Hepatocyte (in vitro differentiated cells): ENCODE data around the gene APEH. TPM values are rescaled to one million over a fixed set of nuclear protein-coding genes. Genes with fewer than 3 reads are reported as not detected.

ENCODE experiments used
- DNase-seq: peaks from one replicate; pipeline ENCODE4 v3.0.0-alpha.2; 2016; ENCODE audit warnings: low spot score
- H2AFZ ChIP-seq: fragments of 200-600 bp; sonication (generic); 2 replicates; pipeline ENCODE4 v1.6.0; 2016; ENCODE audit warnings: antibody characterized with exemption, mild to moderate bottlenecking
- H3K27ac ChIP-seq: fragments of 200-600 bp; sonication (generic); 2 replicates; pipeline ENCODE4 v1.5.1; 2016; ENCODE audit warnings: mild to moderate bottlenecking
- H3K27me3 ChIP-seq: fragments of 200-600 bp; sonication (generic); 2 replicates; pipeline ENCODE4 v1.6.1; 2016
- H3K36me3 ChIP-seq: fragments of 200-600 bp; sonication (generic); replicated peaks from 2 replicates; pipeline ENCODE4 v1.5.1; 2016; ENCODE audit warnings: low read depth; ENCODE audit not compliant: insufficient read depth
- H3K4me1 ChIP-seq: fragments of 200-600 bp; sonication (generic); 2 replicates; pipeline ENCODE4 v1.5.1; 2016; ENCODE audit warnings: mild to moderate bottlenecking, moderate library complexity; ENCODE audit not compliant: insufficient read depth
- H3K4me2 ChIP-seq: fragments of 200-600 bp; sonication (generic); 2 replicates; pipeline ENCODE4 v1.6.0; 2016
- H3K4me3 ChIP-seq: fragments of 200-600 bp; sonication (generic); 2 replicates; pipeline ENCODE4 v1.5.1; 2016; ENCODE audit warnings: mild to moderate bottlenecking
- H3K79me2 ChIP-seq: fragments of 200-600 bp; sonication (generic); 2 replicates; pipeline ENCODE4 v1.6.0; 2017; ENCODE audit warnings: mild to moderate bottlenecking
- H3K9me2 ChIP-seq: fragments of 200-600 bp; sonication (generic); replicated peaks from 2 replicates; pipeline ENCODE4 v1.6.0; 2017; ENCODE audit warnings: mild to moderate bottlenecking; ENCODE audit not compliant: insufficient read depth
- H3K9me3 ChIP-seq: fragments of 200-600 bp; sonication (generic); 2 replicates; pipeline ENCODE4 v1.5.1; 2016; ENCODE audit warnings: low read depth, mild to moderate bottlenecking
- H4K20me1 ChIP-seq: fragments of 200-600 bp; sonication (generic); 2 replicates; pipeline ENCODE4 v1.6.0; 2016; ENCODE audit warnings: mild to moderate bottlenecking; ENCODE audit not compliant: insufficient read depth, poor library complexity, severe bottlenecking
- EZH2 ChIP-seq: fragments of 200-600 bp; sonication (generic); IDR thresholded peaks from 2 replicates; pipeline ENCODE4 v1.6.1; 2016; ENCODE audit warnings: antibody characterized with exemption, mild to moderate bottlenecking, borderline replicate concordance
- EZH2phosphoT487 ChIP-seq: fragments of 200-600 bp; sonication (generic); IDR thresholded peaks from one replicate; pipeline ENCODE4 v1.6.1; 2018; ENCODE audit warnings: antibody characterized with exemption, mild to moderate bottlenecking, low read depth, moderate library complexity; ENCODE audit not compliant: unreplicated experiment, severe bottlenecking
- WGBS: methylation state at CpG from one replicate; pipeline ENCODE4 v1.1.6; 2016; ENCODE audit warnings: low lambda C conversion rate; ENCODE audit errors: missing lambda C conversion rate; 5-methylcytosine and 5-hydroxymethylcytosine counted together
- polyA plus RNA-seq: library from polyadenylated mRNA; unstranded; fragments of >200 nt; fragmentation: Nextera tagmentation; extraction: Ambion mirVana; gene quantifications from 2 replicates; pipeline ENCODE4 v1.2.1, GENCODE V29; 2016
- small RNA-seq: library from RNA; depleted of rRNA; stranded (forward); fragments of <200 nt; gene quantifications from one replicate; pipeline ENCODE3, GENCODE V24; 2014
- total RNA-seq: library from RNA; depleted of rRNA; stranded (reverse); fragments of >200 nt; gene quantifications from 2 replicates; pipeline ENCODE4 v1.2.3, GENCODE V29; 2014
- TF ChIP-seq, protein P1 (sequence below): fragments of 200-600 bp; sonication (generic); IDR thresholded peaks from 2 replicates; pipeline ENCODE4 v1.5.1; 2016; ENCODE audit warnings: antibody characterized with exemption, mild to moderate bottlenecking; ENCODE audit not compliant: poor library complexity

Gene APEH
- total and polyA plus RNA-seq, 2 experiments from 2014 or later, result 120 to 148 TPM

DNA sequence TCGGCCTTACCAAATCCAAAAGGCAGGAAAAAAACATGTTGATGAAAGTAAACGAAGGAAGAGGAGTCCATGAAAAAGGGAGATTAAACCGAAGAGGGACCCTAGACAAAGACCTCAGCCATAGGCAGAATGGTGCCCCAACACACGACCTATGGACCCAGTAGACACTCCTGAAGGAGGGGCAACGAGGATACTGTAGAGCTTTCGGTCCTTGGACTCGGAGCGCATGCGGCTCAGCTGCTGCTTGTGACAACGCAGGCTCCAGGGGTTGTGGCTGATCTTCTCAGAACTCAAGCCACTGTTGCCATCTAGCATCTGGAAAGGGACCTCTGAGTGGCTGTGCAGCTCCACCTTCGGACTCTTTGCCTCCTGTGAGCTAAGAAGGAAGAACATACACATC lies 58.4 kb downstream of the APEH start:
- TF ChIP-seq, protein P1, sequence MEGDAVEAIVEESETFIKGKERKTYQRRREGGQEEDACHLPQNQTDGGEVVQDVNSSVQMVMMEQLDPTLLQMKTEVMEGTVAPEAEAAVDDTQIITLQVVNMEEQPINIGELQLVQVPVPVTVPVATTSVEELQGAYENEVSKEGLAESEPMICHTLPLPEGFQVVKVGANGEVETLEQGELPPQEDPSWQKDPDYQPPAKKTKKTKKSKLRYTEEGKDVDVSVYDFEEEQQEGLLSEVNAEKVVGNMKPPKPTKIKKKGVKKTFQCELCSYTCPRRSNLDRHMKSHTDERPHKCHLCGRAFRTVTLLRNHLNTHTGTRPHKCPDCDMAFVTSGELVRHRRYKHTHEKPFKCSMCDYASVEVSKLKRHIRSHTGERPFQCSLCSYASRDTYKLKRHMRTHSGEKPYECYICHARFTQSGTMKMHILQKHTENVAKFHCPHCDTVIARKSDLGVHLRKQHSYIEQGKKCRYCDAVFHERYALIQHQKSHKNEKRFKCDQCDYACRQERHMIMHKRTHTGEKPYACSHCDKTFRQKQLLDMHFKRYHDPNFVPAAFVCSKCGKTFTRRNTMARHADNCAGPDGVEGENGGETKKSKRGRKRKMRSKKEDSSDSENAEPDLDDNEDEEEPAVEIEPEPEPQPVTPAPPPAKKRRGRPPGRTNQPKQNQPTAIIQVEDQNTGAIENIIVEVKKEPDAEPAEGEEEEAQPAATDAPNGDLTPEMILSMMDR, result no peak
- no peak for TF ChIP-seq EZH2phosphoT487
- no peak for TF ChIP-seq EZH2
- Histone ChIP-seq H4K20me1 (no peaks in the 10 kb centered on the region), H2AFZ (no peak overlapping the region), H3K9me3 (no peaks in the 10 kb centered on the region), H3K4me3 (no peak overlapping the region), H3K27ac (no peak overlapping the region), H3K27me3 (no peaks in the 10 kb centered on the region), H3K4me1 (no peaks in the 10 kb centered on the region), H3K79me2 (peaks cover 26% of the 10 kb centered on the region), H3K36me3 (no peaks in the 10 kb centered on the region), H3K4me2 (no peak overlapping the region), H3K9me2 (no peaks in the 10 kb centered on the region)
- DNase-seq, result no peak
- WGBS, result 97% methylated on average over 11 of the region's 11 CpGs

DNA sequence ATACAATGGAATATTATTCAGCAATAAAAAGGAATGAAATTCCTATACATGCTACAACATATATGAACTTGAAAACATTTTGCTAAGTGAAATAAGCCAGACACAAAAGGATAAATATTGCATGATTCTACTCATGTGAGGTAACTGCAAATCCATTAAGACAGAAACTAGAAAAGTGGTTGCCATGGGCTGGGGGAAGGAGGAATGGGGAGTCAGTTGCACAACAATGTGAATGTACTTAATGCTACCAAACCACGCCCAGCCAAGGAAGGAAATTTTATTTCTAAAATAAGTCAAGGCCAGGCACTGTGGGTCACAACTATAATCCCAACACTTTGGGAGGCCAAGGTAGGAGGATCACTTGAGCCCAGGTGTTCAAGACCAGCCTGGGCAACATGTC lies 59.4 kb downstream of the APEH start:
- Histone ChIP-seq H2AFZ (no peak overlapping the region), H4K20me1 (no peaks in the 10 kb centered on the region), H3K4me1 (no peaks in the 10 kb centered on the region), H3K27ac (no peak overlapping the region), H3K79me2 (peaks cover 26% of the 10 kb centered on the region), H3K27me3 (no peaks in the 10 kb centered on the region), H3K9me2 (no peaks in the 10 kb centered on the region), H3K9me3 (no peaks in the 10 kb centered on the region), H3K4me2 (no peak overlapping the region), H3K4me3 (no peak overlapping the region), H3K36me3 (no peaks in the 10 kb centered on the region)
- 100% methylated on average over 1 of the region's 1 CpG for WGBS
- no peak for DNase-seq
- TF ChIP-seq, protein P1, result no peak
- TF ChIP-seq EZH2 (no peak), EZH2phosphoT487 (no peak)

Small RNAs within 50 kb of the gene (small RNA-seq; reads per million reads assigned to genes)
- not detected for gene AMIGO3

Other genes starting within 250 kb of the APEH start
- gene NICN1, start 245.0 kb upstream of the APEH start, total RNA-seq, result 6.7 and 8.1 TPM in 2 replicates
- 10.4 and 14.0 TPM in 2 replicates for gene NICN1, start 245.0 kb upstream of the APEH start, polyA plus RNA-seq
- 59.9 and 63.7 TPM in 2 replicates for gene DAG1, start 204.1 kb upstream of the APEH start, total RNA-seq
- 44.6 and 50.3 TPM in 2 replicates for gene DAG1, start 204.1 kb upstream of the APEH start, polyA plus RNA-seq
- 0.16 and 0.37 TPM in 2 replicates for gene BSN, start 119.9 kb upstream of the APEH start, total RNA-seq
- gene BSN, start 119.9 kb upstream of the APEH start, polyA plus RNA-seq, result 0.44 and 0.66 TPM in 2 replicates
- 90.3 and 116 TPM in 2 replicates for gene MST1, start 15.1 kb downstream of the APEH start, total RNA-seq
- gene MST1, start 15.1 kb downstream of the APEH start, polyA plus RNA-seq, result 137 and 158 TPM in 2 replicates
- 27.7 and 32.1 TPM in 2 replicates for gene RNF123, start 15.2 kb downstream of the APEH start, total RNA-seq
- gene RNF123, start 15.2 kb downstream of the APEH start, polyA plus RNA-seq, result 34.6 and 39.1 TPM in 2 replicates
- gene AMIGO3, start 45.3 kb downstream of the APEH start, total RNA-seq, result 0.57 and 0.76 TPM in 2 replicates
- gene AMIGO3, start 45.3 kb downstream of the APEH start, polyA plus RNA-seq, result 1.7 and 2.4 TPM in 2 replicates
- 24.3 and 31.5 TPM in 2 replicates for gene GMPPB, start 49.6 kb downstream of the APEH start, total RNA-seq
- 41.0 and 48.7 TPM in 2 replicates for gene GMPPB, start 49.6 kb downstream of the APEH start, polyA plus RNA-seq
- 32.3 and 32.6 TPM in 2 replicates for gene IP6K1, start 112.2 kb downstream of the APEH start, total RNA-seq
- gene IP6K1, start 112.2 kb downstream of the APEH start, polyA plus RNA-seq, result 21.6 and 23.8 TPM in 2 replicates
- gene CDHR4, start 125.5 kb downstream of the APEH start, total RNA-seq, result 0.57 TPM in 1 of 2 replicates, not detected in the other
- 0.57 and 1.5 TPM in 2 replicates for gene CDHR4, start 125.5 kb downstream of the APEH start, polyA plus RNA-seq
- 4.5 and 5.1 TPM in 2 replicates for gene INKA1, start 128.9 kb downstream of the APEH start, total RNA-seq
- 5.8 and 6.2 TPM in 2 replicates for gene INKA1, start 128.9 kb downstream of the APEH start, polyA plus RNA-seq
- gene UBA7, start 139.6 kb downstream of the APEH start, total RNA-seq, result 10.7 and 14.7 TPM in 2 replicates
- 21.6 and 22.2 TPM in 2 replicates for gene UBA7, start 139.6 kb downstream of the APEH start, polyA plus RNA-seq
- 2.5 and 4.9 TPM in 2 replicates for gene TRAIP, start 182.2 kb downstream of the APEH start, total RNA-seq
- gene TRAIP, start 182.2 kb downstream of the APEH start, polyA plus RNA-seq, result 3.1 and 6.6 TPM in 2 replicates
- gene CAMKV, start 195.6 kb downstream of the APEH start, total RNA-seq, result 3.5 and 3.9 TPM in 2 replicates
- gene CAMKV, start 195.6 kb downstream of the APEH start, polyA plus RNA-seq, result 2.0 and 2.7 TPM in 2 replicates
- gene MST1R, start 229.5 kb downstream of the APEH start, total RNA-seq, result 7.5 and 8.7 TPM in 2 replicates
- gene MST1R, start 229.5 kb downstream of the APEH start, polyA plus RNA-seq, result 5.3 and 12.1 TPM in 2 replicates